ENCODE results near the gene IL5.

GRCh38 chr5:132586063-132586462 lies 42.7 kb upstream of the IL5 start:
- TF ChIP-seq CTCF (IDR thresholded peaks at IDR 0.05), result no peak
- no peak for TF ChIP-seq POLR2A (IDR thresholded peaks at IDR 0.05)
